Body of pancreas (tissue), 4 donors: ENCODE measurements around the gene FERMT1. TPM values are rescaled to one million over a fixed set of nuclear protein-coding genes. Genes with fewer than 3 reads are reported as not detected.
A peak's percentile ranks its signal among the peaks of the same experiment; 100 is the strongest.

Experiments
- ATAC-seq: fragments of 150-250 bp; one replicate; pipeline ENCODE4 v1.9.1; 2016
- DNase-seq, 4 donors: peaks; one replicate each; pipeline ENCODE4 v3.0.0-alpha.2; 2019
- H3K27ac ChIP-seq, 4 donors: fragments of 200-600 bp; sonication (generic); 1 replicate in 3 of 4; 2 replicates in 1 of 4; pipeline versions ENCODE4 v1.5.1 to v1.6.1; 2016 to 2019; ENCODE audit warnings: mild to moderate bottlenecking in 1 of 4, mixed read lengths in 1 of 4, moderate library complexity in 1 of 4
- H3K27me3 ChIP-seq, 2 donors: fragments of 200-600 bp; sonication (generic); one replicate each; pipeline ENCODE4 v1.6.0; 2016; ENCODE audit warnings: mild to moderate bottlenecking in 1 of 2
- H3K36me3 ChIP-seq, 2 donors: fragments of 200-600 bp; sonication (generic); replicated peaks in 1 of 2; 2 replicates each; pipeline ENCODE4 v1.5.1; 2016; ENCODE audit warnings: low read depth in 2 of 2; ENCODE audit not compliant: insufficient read depth in 1 of 2
- H3K4me1 ChIP-seq: fragments of 200-600 bp; sonication (generic); one replicate; pipeline ENCODE4 v1.6.0; 2016
- H3K4me3 ChIP-seq, 2 donors: fragments of 200-600 bp; sonication (generic); 1 replicate in 1 of 2; 2 replicates in 1 of 2; pipeline ENCODE4 v1.5.1; 2016 to 2019
- H3K9me3 ChIP-seq, 3 donors: fragments of 200-600 bp; sonication (generic); 1 replicate in 2 of 3; 2 replicates in 1 of 3; pipeline ENCODE4 v1.5.1; 2016
- POLR2A ChIP-seq, 3 donors: fragments of 450-650 bp; IDR thresholded peaks; one replicate each; pipeline ENCODE4 v1.6.1; 2016; ENCODE audit warnings: antibody characterized with exemption in 3 of 3, mild to moderate bottlenecking in 2 of 3
- WGBS, 2 donors: methylation state at CpG; one replicate each; pipeline ENCODE4 v1.1.5; 2017; 5-methylcytosine and 5-hydroxymethylcytosine counted together
- intact Hi-C: fragments of 100-400 bp; cut with DNase I; formaldehyde crosslinking; loops from one replicate; pipeline ENCODE4 v1.15.1; 2023
- total RNA-seq, 2 donors: library from RNA; depleted of rRNA; stranded (reverse); fragments of >200 nt; gene quantifications; one replicate each; pipeline ENCODE4 v1.1.0, GENCODE V29; 2016
- TF ChIP-seq, protein P1 (sequence below), 7 experiments: fragments of 450-650 bp in 4 of 7; fragments of 200-600 bp in 3 of 7; sonication (generic) in 3 of 7; IDR thresholded peaks; one replicate each; pipeline ENCODE4 v1.5.1; 2016 to 2019; ENCODE audit warnings: antibody characterized with exemption in 7 of 7

The FERMT1 gene
- total RNA-seq, 2 donors from 2014 or later = 3.0 to 5.7 TPM

- Histone ChIP-seq H3K4me3 (no peak overlapping the region), H3K36me3 (no peaks in the 10 kb centered on the region), H3K27me3 (no peaks in the 10 kb centered on the region), H3K4me1 (no peaks in the 10 kb centered on the region), H3K27ac (no peak overlapping the region), H3K9me3 (no peaks in the 10 kb centered on the region)
- WGBS, 2 donors = 61 to 76% methylated on average over 3 of the region's 3 CpGs
- ATAC-seq (no peak), DNase-seq (no peak)
- intact Hi-C loops = no loop called here
- TF ChIP-seq, protein P1, sequence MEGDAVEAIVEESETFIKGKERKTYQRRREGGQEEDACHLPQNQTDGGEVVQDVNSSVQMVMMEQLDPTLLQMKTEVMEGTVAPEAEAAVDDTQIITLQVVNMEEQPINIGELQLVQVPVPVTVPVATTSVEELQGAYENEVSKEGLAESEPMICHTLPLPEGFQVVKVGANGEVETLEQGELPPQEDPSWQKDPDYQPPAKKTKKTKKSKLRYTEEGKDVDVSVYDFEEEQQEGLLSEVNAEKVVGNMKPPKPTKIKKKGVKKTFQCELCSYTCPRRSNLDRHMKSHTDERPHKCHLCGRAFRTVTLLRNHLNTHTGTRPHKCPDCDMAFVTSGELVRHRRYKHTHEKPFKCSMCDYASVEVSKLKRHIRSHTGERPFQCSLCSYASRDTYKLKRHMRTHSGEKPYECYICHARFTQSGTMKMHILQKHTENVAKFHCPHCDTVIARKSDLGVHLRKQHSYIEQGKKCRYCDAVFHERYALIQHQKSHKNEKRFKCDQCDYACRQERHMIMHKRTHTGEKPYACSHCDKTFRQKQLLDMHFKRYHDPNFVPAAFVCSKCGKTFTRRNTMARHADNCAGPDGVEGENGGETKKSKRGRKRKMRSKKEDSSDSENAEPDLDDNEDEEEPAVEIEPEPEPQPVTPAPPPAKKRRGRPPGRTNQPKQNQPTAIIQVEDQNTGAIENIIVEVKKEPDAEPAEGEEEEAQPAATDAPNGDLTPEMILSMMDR (IDR thresholded peaks at IDR 0.05) = no peak
- TF ChIP-seq POLR2A (IDR thresholded peaks at IDR 0.05) = no peak
Observed at GRCh38 chr20:6094063-6094462, 28.8 kb downstream of the FERMT1 start.

- intact Hi-C loops = no loop called here
- DNase-seq (no peak), ATAC-seq (no peak)
- no peaks in the 10 kb centered on the region for H3K36me3 ChIP-seq
- WGBS, 2 donors = 81 to 83% methylated on average over 8 of the region's 8 CpGs
- no peaks in the 10 kb centered on the region for H3K4me1 ChIP-seq
- TF ChIP-seq, protein P1 (IDR thresholded peaks at IDR 0.05) = no peak
- TF ChIP-seq POLR2A (IDR thresholded peaks at IDR 0.05) = no peak
- no peak overlapping the region for H3K4me3 ChIP-seq
- H3K27ac ChIP-seq = no peak overlapping the region
- no peaks in the 10 kb centered on the region for H3K9me3 ChIP-seq
- H3K27me3 ChIP-seq = no peaks in the 10 kb centered on the region
Observed at GRCh38 chr20:6091661-6092060, 31.2 kb downstream of the FERMT1 start.

DNA sequence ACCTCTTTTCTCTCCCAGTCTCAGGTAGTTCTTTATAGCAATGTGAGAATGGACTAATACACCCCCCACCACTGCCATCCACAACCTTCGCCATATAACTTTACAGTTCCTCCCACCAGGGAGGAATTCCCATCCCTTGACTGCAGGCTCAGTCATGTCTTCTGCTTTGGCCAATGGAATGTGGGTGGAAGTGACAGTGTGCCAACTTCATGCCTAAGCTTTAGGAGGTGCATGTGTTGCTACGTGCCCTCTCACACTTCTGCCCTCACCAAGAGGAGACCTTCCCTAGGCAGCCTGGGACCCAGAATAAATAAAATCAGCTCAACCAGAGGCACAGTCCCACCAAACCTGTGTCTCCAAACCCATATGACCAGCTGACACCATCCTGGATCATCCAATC lies 36.0 kb downstream of the FERMT1 start:
- ATAC-seq = no peak

GRCh38 chr20:6083926-6084325 lies 38.9 kb downstream of the FERMT1 start:
- H3K36me3 ChIP-seq = no peaks in the 10 kb centered on the region
- ATAC-seq = no peak

More for the DNA sequence above, 36.0 kb downstream of the FERMT1 start:
- no peaks in the 10 kb centered on the region for H3K27me3 ChIP-seq
- WGBS, 2 donors = 67 to 75% methylated on average over 2 of the region's 2 CpGs
- no peaks in the 10 kb centered on the region for H3K4me1 ChIP-seq
- no peak overlapping the region for H3K27ac ChIP-seq
- no peaks in the 10 kb centered on the region for H3K36me3 ChIP-seq
- no peaks in the 10 kb centered on the region for H3K9me3 ChIP-seq
- intact Hi-C loops = no loop called here
- no peak for TF ChIP-seq POLR2A (IDR thresholded peaks at IDR 0.05)
- TF ChIP-seq, protein P1 (IDR thresholded peaks at IDR 0.05) = no peak
- no peak for DNase-seq
- no peak overlapping the region for H3K4me3 ChIP-seq

DNA sequence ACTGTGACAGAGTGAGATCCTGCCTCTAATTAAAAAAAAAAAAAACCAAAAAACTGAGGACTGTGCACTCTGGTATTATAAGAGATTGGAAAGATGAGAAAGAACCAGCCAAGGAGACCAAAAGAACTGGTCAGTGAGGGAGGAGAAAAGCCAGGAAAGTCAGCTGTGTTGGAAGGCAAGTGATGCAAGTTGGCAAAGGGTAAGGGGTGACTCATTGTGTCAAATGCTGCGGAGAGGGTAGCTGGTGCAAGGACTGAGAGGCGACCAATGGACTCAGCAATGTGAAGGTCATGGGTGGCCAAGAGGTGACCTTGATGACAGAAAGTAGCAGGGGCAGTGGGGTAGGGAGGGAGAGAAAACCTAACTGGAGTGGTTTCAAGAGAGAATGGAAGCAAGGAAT lies 41.6 kb downstream of the FERMT1 start:
- ATAC-seq (no peak), DNase-seq (peak in 2 of 4 donors; percentile 11 to 46)
- TF ChIP-seq POLR2A (IDR thresholded peaks at IDR 0.05) = no peak
- TF ChIP-seq, protein P1 (IDR thresholded peaks at IDR 0.05) = no peak
- Histone ChIP-seq H3K4me3 (no peak overlapping the region), H3K36me3 (no peaks in the 10 kb centered on the region), H3K27ac (no peak overlapping the region), H3K9me3 (no peaks in the 10 kb centered on the region), H3K27me3 (no peaks in the 10 kb centered on the region), H3K4me1 (peaks cover 2% of the 10 kb centered on the region)
- WGBS, 2 donors = 54 to 64% methylated on average over 2 of the region's 2 CpGs
- intact Hi-C loops = loop anchor here (5.0 kb wide), 1 partner anchor 544 kb away; no protein-coding TSS in a partner anchor

More at GRCh38 chr20:6083926-6084325, 38.9 kb downstream of the FERMT1 start:
- H3K9me3 ChIP-seq = no peaks in the 10 kb centered on the region
- TF ChIP-seq, protein P1 (IDR thresholded peaks at IDR 0.05) = no peak
- no peak for TF ChIP-seq POLR2A (IDR thresholded peaks at IDR 0.05)
- intact Hi-C loops = loop anchor here (5.0 kb wide), 1 partner anchor 547 kb away; no protein-coding TSS in a partner anchor
- no peaks in the 10 kb centered on the region for H3K27me3 ChIP-seq
- 77 to 87% methylated on average over 7 to 9 of the region's 9 CpGs for WGBS, 2 donors
- no peaks in the 10 kb centered on the region for H3K4me1 ChIP-seq
- H3K27ac ChIP-seq = no peak overlapping the region
- H3K4me3 ChIP-seq = no peak overlapping the region
- DNase-seq = no peak
